Suprapubic skin (tissue), 4 donors: ENCODE data around the gene PLXNB2. TPM values are rescaled to one million over a fixed set of nuclear protein-coding genes. Genes with fewer than 3 reads are reported as not detected.

Source experiments
- DNase-seq, 2 donors: peaks; one replicate each; pipeline ENCODE4 v3.0.0-alpha.2; 2019; ENCODE audit warnings: low spot score in 2 of 2
- H3K27ac ChIP-seq: fragments of 200-600 bp; sonication (generic); one replicate; pipeline ENCODE4 v1.5.1; 2019
- H3K27me3 ChIP-seq: fragments of 200-600 bp; sonication (generic); one replicate; pipeline ENCODE4 v1.5.1; 2019
- H3K36me3 ChIP-seq: fragments of 200-600 bp; sonication (generic); one replicate; pipeline ENCODE4 v1.5.1; 2019
- H3K4me1 ChIP-seq: fragments of 200-600 bp; sonication (generic); one replicate; pipeline ENCODE4 v1.5.1; 2019
- H3K4me3 ChIP-seq: fragments of 200-600 bp; sonication (generic); one replicate; pipeline ENCODE4 v1.5.1; 2019; ENCODE audit warnings: mild to moderate bottlenecking
- H3K9me3 ChIP-seq: fragments of 200-600 bp; sonication (generic); one replicate; pipeline ENCODE4 v1.5.1; 2019
- CTCF ChIP-seq, 2 donors: fragments of 200-600 bp in 1 of 2; fragments of 450-650 bp in 1 of 2; sonication (generic) in 1 of 2; IDR thresholded peaks; one replicate each; pipeline ENCODE4 v1.5.1; 2016 to 2019; ENCODE audit warnings: antibody characterized with exemption in 2 of 2, mild to moderate bottlenecking in 1 of 2, moderate library complexity in 1 of 2
- EP300 ChIP-seq: sonication (generic); formaldehyde crosslinking; IDR thresholded peaks from one replicate; pipeline ENCODE4 v1.6.1; 2017; ENCODE audit warnings: antibody characterized with exemption
- POLR2A ChIP-seq, 2 donors: fragments of 450-650 bp; IDR thresholded peaks; one replicate each; pipeline ENCODE4 v1.6.1; 2017; ENCODE audit warnings: antibody characterized with exemption in 2 of 2, mild to moderate bottlenecking in 2 of 2, moderate library complexity in 2 of 2
- POLR2AphosphoS5 ChIP-seq, 3 donors: sonication (generic); formaldehyde crosslinking; IDR thresholded peaks; one replicate each; pipeline ENCODE4 v1.6.1; 2017; ENCODE audit warnings: antibody characterized with exemption in 3 of 3
- WGBS: methylation state at CpG from one replicate; pipeline ENCODE4 v1.1.5; 2018; 5-methylcytosine and 5-hydroxymethylcytosine counted together
- total RNA-seq, 4 donors: library from RNA; depleted of rRNA; stranded (reverse); fragments of >200 nt; gene quantifications; one replicate each; pipeline ENCODE4 v1.1.0, GENCODE V29; 2016

PLXNB2 gene
- total RNA-seq, 4 donors from 2014 or later, result 117 to 231 (median 192) TPM

GRCh38 chr22:50245214-50246072 is 62.0 kb downstream of the PLXNB2 start:
- Histone ChIP-seq H3K4me3 (peak overlapping the region; percentile 93), H3K27me3 (no peaks in the 10 kb centered on the region), H3K27ac (peak overlapping the region; percentile 96), H3K36me3 (peaks cover 11% of the 10 kb centered on the region), H3K9me3 (no peaks in the 10 kb centered on the region), H3K4me1 (peaks cover 88% of the 10 kb centered on the region)
- 0% methylated on average over 20 of the region's 53 CpGs for WGBS
- no peak for DNase-seq
- TF ChIP-seq EP300, result no peak
- TF ChIP-seq POLR2A (IDR thresholded peaks at IDR 0.05), result peak in 1 of 2 donors; percentile 1

DNA sequence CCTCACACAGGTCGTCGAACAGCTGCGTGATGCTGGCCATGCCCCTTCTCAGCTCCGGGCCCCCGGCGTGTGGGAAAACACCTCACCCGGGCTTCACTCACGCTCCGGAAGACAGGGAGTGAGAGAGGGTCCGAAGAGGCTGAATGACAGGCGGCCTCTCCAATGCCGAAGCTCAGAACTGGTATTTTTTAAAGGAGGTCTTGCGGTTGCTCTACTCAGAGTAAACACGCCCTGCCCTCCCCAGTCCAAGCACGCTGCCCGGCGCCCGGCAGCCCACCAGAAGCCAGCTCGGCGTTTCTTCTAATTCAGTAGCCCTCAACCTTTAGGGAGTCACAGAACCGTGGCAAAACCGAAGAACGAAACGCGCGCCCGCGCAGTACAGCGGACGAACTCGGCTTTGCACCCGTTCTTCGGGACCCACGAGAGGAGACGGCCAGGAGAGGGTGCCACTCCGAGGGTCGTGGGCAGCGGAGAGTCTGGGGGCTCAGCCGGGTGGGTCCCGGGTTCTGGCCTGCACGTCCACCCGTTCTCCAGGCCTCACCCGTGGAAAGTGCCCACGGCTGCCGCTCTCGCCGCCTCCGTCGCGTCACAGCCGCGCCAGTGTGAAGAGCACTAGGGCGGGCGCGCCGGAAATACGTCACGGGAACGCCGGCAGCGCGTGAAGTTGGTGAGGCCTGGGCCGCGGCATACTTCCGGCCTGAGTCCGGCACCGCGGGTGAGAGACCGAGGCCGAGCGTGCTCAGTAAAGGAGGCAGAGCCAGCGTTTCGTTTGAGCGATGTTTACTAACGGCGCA is 62.8 kb downstream of the PLXNB2 start, which contains the start of gene TUBGCP6:
TUBGCP6 (minus strand) TSS at position 604 of the 794 bp plus-strand sequence; CDS start at position 40, 564 bp downstream.
- WGBS, result 1% methylated on average over 22 of the region's 76 CpGs
- Histone ChIP-seq H3K9me3 (no peaks in the 10 kb centered on the region), H3K36me3 (peaks cover 19% of the 10 kb centered on the region), H3K4me3 (peak within 1 kb of the TSS; percentile 93), H3K4me1 (peaks cover 81% of the 10 kb centered on the region), H3K27me3 (no peaks in the 10 kb centered on the region), H3K27ac (peak within 1 kb of the TSS; percentile 96)
- DNase-seq, result peak; percentile 96 to 97
- TF ChIP-seq EP300 (no peak), POLR2A (IDR thresholded peaks at IDR 0.05) (peak; percentile 7 to 59), CTCF (IDR thresholded peaks at IDR 0.05) (peak; percentile 10 to 21), POLR2AphosphoS5 (IDR thresholded peaks at IDR 0.05) (peak; percentile 85 to 97 (median 85))

DNA sequence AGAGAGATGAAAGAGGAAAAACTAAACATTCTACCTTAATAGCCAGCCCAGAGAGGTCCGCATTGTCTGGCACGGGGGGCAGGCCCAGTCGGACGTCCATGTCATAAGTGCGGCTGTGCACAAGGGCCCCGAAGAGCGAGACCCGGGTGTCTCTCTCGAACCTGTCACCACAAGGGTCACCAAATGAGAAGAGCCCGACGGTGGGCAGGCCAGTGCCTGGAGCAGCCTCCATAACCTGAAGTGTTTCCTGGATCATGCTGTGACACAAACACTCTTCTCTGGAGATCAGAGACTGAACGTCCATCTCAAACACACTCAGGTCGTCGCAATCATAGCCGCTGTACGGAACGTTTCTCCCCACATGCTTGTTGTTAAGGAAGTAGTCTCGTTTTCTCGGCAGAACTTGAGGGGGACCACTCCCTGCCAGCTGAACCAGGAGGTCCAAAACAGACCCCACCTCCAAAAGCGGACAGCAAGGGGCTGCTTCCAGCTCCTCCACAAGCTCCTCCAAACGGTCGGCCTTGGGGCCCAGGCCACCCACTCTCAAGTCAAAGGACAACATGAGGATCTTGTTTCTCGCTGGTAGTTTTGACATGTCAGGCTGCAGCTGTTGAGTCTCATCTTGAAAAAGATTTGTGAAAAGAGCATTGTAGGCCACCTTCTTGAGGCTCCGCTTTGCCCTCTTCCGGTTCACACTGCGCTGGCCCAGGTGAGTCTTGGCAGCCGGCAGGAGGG is 63.6 kb downstream of the PLXNB2 start:
- H3K4me3 ChIP-seq, result peak overlapping the region; percentile 93
- no peaks in the 10 kb centered on the region for H3K27me3 ChIP-seq
- H3K4me1 ChIP-seq, result peaks cover 73% of the 10 kb centered on the region
- no peak for TF ChIP-seq EP300
- TF ChIP-seq POLR2A (IDR thresholded peaks at IDR 0.05), result no peak
- TF ChIP-seq POLR2AphosphoS5 (IDR thresholded peaks at IDR 0.05), result no peak
- TF ChIP-seq CTCF (IDR thresholded peaks at IDR 0.05), result no peak
- H3K9me3 ChIP-seq, result no peaks in the 10 kb centered on the region
- no peak for DNase-seq
- H3K36me3 ChIP-seq, result peaks cover 25% of the 10 kb centered on the region
- H3K27ac ChIP-seq, result peak overlapping the region; percentile 96
- 23% methylated on average over 26 of the region's 27 CpGs for WGBS

- Histone ChIP-seq H3K36me3 (peaks cover 25% of the 10 kb centered on the region), H3K9me3 (no peaks in the 10 kb centered on the region), H3K27me3 (no peaks in the 10 kb centered on the region), H3K4me3 (peak overlapping the region; percentile 93), H3K27ac (no peak overlapping the region), H3K4me1 (peaks cover 60% of the 10 kb centered on the region)
- TF ChIP-seq CTCF (IDR thresholded peaks at IDR 0.05) (no peak), POLR2AphosphoS5 (IDR thresholded peaks at IDR 0.05) (no peak), EP300 (no peak), POLR2A (IDR thresholded peaks at IDR 0.05) (no peak)
- 52% methylated on average over 11 of the region's 14 CpGs for WGBS
- DNase-seq, result no peak
Observed at GRCh38 chr22:50242406-50242949, 65.0 kb downstream of the PLXNB2 start.

- no peaks in the 10 kb centered on the region for H3K9me3 ChIP-seq
- no peak for DNase-seq
- H3K27me3 ChIP-seq, result no peaks in the 10 kb centered on the region
- WGBS, result 90% methylated on average over 8 of the region's 9 CpGs
- no peak overlapping the region for H3K4me3 ChIP-seq
- TF ChIP-seq EP300 (no peak), CTCF (IDR thresholded peaks at IDR 0.05) (no peak), POLR2AphosphoS5 (IDR thresholded peaks at IDR 0.05) (no peak), POLR2A (IDR thresholded peaks at IDR 0.05) (no peak)
- peaks cover 16% of the 10 kb centered on the region for H3K36me3 ChIP-seq
- H3K4me1 ChIP-seq, result peaks cover 35% of the 10 kb centered on the region
- H3K27ac ChIP-seq, result no peak overlapping the region
Observed at GRCh38 chr22:50238755-50239154, 68.7 kb downstream of the PLXNB2 start.
